KBM-7 (cell line): ENCODE results near the gene DISC1.
"Not testable (repeated sequence)": the region's sequence is repeated elsewhere in the genome, so short reads cannot be mapped to it uniquely, and the experiment has no call there.

ENCODE experiments used
- DNase-seq: peaks from one replicate; pipeline ENCODE4 v3.0.0-alpha.2; 2015
- in situ Hi-C: fragments of 300-500 bp; cut with MboI; formaldehyde crosslinking; loops from 2 replicates; pipeline ENCODE4 v1.14.3; 2020; ENCODE audit warnings: low sequenced_read_pairs, low pct_unique_long_range_greater_than_20kb, mixed read lengths

Gene DISC1

GRCh38 chr1:231715816-231716722 lies 89.5 kb downstream of the DISC1 start:
- in situ Hi-C loops = no loop called here
- no peak for DNase-seq

- no peak for DNase-seq
- in situ Hi-C loops = no loop called here
Observed at GRCh38 chr1:231716879-231717278, 90.3 kb downstream of the DISC1 start.

- no peak for DNase-seq
- in situ Hi-C loops = no loop called here
Observed at GRCh38 chr1:231719485-231720183, 93.0 kb downstream of the DISC1 start.

- in situ Hi-C loops = no loop called here
- no peak for DNase-seq
Observed at GRCh38 chr1:231720652-231721325, 94.2 kb downstream of the DISC1 start.

- in situ Hi-C loops = no loop called here
Observed at GRCh38 chr1:231721436-231721835, 94.8 kb downstream of the DISC1 start.

GRCh38 chr1:231722356-231722755 lies 95.8 kb downstream of the DISC1 start:
- no peak for DNase-seq
- in situ Hi-C loops = no loop called here

More at GRCh38 chr1:231721436-231721835, 94.8 kb downstream of the DISC1 start:
- DNase-seq = no peak

GRCh38 chr1:231723146-231723545 lies 96.6 kb downstream of the DISC1 start:
- no peak for DNase-seq
- in situ Hi-C loops = no loop called here

GRCh38 chr1:231724041-231724440 lies 97.5 kb downstream of the DISC1 start:
- in situ Hi-C loops = no loop called here
- no peak for DNase-seq

- in situ Hi-C loops = no loop called here
Observed at GRCh38 chr1:231724876-231725647, 98.5 kb downstream of the DISC1 start.

GRCh38 chr1:231727171-231727570 lies 100.6 kb downstream of the DISC1 start:
- DNase-seq = no peak
- in situ Hi-C loops = no loop called here

More at GRCh38 chr1:231724876-231725647, 98.5 kb downstream of the DISC1 start:
- DNase-seq = peak; percentile 58

GRCh38 chr1:231728987-231729386 lies 102.4 kb downstream of the DISC1 start:
- DNase-seq, in situ Hi-C loops: not testable (repeated sequence)

GRCh38 chr1:231729544-231729943 lies 103.0 kb downstream of the DISC1 start:
- in situ Hi-C loops = no loop called here
- no peak for DNase-seq

- DNase-seq = no peak
- in situ Hi-C loops = no loop called here
Observed at GRCh38 chr1:231731268-231731667, 104.7 kb downstream of the DISC1 start.

- DNase-seq = no peak
- in situ Hi-C loops = no loop called here
Observed at GRCh38 chr1:231733063-231733462, 106.5 kb downstream of the DISC1 start.

- no peak for DNase-seq
- in situ Hi-C loops = no loop called here
Observed at GRCh38 chr1:231733672-231734071, 107.1 kb downstream of the DISC1 start.

GRCh38 chr1:231734417-231734816 lies 107.8 kb downstream of the DISC1 start:
- no peak for DNase-seq
- in situ Hi-C loops = no loop called here

- no peak for DNase-seq
- in situ Hi-C loops = no loop called here
Observed at GRCh38 chr1:231735411-231735810, 108.8 kb downstream of the DISC1 start.

- in situ Hi-C loops = no loop called here
Observed at GRCh38 chr1:231735941-231736340, 109.4 kb downstream of the DISC1 start.

GRCh38 chr1:231736464-231736863 lies 109.9 kb downstream of the DISC1 start:
- no peak for DNase-seq
- in situ Hi-C loops = no loop called here

More at GRCh38 chr1:231735941-231736340, 109.4 kb downstream of the DISC1 start:
- no peak for DNase-seq
